Stimulated activated CD8-positive, alpha-beta memory T cell treated with anti-CD3 and anti-CD28 coated beads, Interleukin-15, amount 100 ng/mL, for 24 hours (primary cell): ENCODE results near the gene KCNK1.

Source experiments
- DNase-seq: peaks from one replicate; pipeline ENCODE4 v3.0.0-alpha.2; 2020; ENCODE audit warnings: low read depth

Gene KCNK1

GRCh38 chr1:233704898-233705723 lies 91.2 kb downstream of the KCNK1 start:
- DNase-seq: no peak

DNA sequence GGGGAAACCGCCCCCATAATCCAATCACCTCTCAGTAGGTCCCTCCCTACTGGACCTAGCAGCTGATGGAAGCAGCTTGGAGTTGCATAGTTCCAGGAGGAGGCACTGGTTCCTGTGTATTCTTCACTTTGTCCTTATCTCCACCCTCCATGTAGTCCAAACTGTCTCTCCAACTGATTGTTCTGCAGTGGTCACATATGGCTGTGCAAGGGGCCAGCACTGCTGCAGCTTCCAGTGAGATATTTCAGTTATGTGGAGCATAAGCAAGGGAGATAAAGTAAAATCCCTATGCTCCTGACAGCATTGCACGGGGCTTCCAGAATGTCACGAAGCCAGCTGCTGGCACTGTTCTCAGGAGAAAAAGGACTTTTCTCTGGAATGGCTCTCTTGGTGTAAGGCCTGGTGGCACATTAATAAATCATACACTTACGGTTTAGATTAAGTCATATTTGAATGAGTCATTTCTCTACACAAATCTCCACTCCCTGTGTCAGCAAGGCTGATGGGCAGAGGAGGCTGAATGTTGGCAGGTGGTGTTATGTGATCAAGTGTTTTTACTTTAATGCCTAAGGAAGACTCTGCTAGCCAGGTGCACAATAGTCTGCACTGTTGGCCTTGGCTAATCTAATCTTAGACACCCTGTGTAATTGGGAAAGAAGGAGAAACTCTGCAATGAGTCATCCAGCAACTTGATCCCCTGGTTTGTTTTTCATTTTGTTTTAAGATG lies 93.4 kb downstream of the KCNK1 start:
- no peak for DNase-seq

DNA sequence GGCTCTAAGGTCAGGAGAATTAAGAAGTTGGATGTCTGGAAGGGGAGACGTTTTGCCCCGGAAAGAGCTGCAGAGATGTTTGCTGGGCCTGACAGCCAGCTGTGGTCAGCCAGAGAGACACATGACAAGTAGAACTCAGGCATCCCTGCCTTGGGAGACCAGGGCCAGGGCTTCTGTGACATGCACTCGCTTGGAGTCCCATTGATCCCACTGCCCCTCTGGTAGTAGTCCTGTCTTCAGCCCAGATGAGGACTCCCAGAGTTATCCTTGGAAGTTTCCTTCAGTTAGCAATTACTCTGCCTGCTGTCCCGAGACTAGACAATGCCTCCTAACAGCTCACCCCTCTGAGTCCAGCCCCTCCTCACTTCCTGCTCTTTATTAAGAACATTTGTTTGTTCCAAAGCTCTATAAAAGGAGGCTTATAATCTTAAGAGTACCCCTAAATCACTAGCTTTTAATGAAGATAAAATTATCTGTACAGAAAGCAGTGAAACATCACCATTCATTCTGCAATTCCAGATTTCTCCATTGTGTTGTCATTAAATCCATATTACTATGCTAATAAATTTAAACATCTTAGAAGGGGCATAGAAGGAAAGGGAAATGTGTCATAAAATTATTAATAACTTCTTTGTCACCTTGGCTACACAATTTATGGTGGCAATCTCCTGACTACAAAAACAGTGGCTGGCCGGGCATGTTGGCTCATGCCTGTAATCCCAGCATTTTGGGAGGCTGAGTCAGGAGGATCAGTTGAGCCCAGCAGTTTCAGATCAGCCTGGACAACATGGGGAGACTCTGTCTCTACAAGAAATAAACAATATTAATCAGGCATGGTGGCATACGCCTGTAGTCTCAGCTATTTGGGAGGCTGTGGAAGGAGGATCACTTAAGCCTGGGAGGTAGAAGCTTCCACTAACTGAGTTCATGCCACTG lies 94.2 kb downstream of the KCNK1 start:
- DNase-seq: no peak

DNA sequence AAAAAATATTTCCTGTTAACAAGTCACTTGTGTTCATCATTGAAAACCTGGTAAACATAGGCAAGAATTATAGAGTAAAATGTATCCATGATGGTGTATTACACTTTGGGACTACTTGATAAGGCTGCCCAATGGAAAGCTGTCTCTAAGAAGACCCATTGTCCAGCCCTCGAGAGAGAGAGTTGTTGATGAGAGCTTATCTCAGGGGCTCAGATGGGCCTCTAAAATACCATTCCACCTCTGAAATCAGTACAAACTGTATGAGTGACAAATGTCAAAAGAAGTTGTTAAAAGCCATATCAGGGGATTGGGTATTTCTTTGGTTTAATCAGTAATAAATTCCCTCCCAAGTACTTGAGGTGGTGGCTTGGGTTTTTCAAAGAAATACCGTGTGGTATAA lies 96.1 kb downstream of the KCNK1 start:
- DNase-seq: no peak

DNA sequence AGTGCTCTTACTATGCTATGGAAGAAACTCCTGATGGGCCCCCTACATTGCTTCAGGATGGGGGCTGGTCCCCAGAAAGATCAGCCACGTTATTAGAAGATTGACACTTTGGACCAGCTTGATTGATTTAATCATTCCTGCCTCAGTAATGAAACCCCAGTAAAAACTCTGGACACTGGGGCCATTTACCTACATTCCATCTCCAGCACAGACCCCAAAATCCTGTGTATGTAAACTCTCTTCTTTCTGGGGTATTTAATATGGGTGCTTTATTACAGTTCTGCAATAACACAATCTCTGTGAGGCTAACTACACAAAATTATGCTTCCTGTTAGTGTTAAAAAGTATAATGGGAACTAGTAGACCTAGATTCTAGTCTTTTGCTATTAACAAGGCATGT lies 96.6 kb downstream of the KCNK1 start:
- DNase-seq: no peak

GRCh38 chr1:233714631-233715217 lies 100.8 kb downstream of the KCNK1 start:
- DNase-seq: no peak

DNA sequence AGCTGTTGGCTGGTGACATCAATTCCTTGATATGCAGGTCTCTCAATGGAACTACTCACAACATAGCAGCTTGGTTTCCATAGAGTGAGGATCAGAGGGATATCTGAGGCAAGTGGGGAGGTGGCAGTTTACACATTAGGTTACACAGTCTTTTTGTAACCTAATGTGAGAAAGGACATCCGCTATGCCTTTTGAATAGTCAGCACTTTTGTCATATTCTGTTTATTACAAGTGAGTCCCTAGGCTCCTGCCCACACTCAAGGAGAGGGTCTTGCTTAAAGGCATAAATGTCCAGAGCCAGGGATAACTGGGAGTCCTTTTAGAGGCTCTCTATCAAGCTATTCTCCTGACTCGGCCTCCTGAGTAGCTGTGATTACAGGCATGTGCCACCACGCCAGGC lies 104.2 kb downstream of the KCNK1 start:
- no peak for DNase-seq

DNA sequence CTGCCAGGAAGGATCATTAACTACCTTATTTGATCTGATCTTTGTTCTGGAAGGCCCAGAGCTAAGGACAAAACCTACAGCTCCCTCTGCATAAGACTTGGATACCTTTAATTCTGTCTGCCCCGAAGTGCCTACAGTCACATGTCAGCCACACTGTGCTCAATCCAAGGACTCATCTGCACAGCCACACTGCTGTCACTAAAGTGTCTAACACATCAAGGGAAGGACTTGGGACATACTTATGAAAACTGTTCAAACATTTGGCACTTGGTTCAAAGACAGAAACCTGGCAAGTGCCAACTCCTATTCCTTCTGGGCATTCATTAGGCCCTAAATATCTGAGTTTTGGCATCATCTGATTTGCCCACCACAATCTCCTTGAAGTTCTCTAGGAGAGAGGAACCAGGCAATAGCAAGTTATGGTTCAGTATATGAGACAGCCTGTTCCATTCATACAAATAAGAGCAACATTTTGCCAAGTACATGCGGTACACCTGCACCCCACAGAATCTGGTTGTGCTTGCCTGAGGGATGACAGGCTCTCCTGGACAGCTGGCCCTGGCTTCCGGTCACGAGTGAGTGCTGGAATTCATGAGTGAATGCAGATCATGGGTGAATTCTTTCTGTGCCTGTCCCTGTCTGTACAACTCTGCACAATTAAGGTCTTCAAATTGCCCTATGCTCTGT lies 105.9 kb downstream of the KCNK1 start:
- no peak for DNase-seq

DNA sequence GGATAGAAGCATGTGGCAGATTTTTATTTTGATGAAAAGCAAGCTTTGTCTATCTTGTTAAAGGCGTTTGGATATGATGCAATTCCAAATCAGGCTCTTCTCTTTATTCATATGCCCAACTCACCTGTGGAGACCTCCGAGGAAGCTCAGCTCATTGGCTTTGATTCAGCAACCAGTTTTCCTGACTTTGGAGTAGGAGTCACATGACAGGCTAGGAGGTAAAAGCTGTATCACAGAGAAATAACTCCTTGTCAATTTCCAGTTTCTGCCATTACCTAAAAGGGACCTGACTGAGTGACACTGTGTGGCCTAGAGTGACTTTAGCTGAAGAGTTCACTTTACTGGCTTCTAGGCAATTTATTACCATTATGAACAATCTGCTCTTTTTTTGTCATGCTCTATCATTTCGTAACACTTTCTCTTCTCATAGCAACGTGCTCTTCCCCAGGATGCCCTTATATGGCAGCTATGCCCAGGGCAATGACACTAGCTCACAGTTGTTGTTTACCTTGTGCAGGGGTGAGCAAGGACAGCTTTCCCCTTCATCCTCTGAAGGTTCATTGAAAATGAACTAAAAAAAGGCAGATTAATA lies 107.2 kb downstream of the KCNK1 start:
- DNase-seq: no peak
